Activated T-helper 1 cell treated with anti-CD3 and anti-CD28 coated beads, Interleukin-2, amount 50 U/mL, for 16 hours (primary cell): ENCODE measurements around the gene WASHC4.
"Not testable (repeated sequence)": the region's sequence is repeated elsewhere in the genome, so short reads cannot be mapped to it uniquely, and the experiment has no call there.

Experiments used
- DNase-seq, 2 donors: peaks; one replicate each; pipeline ENCODE4 v3.0.0-alpha.2; 2020; ENCODE audit warnings: low read depth in 1 of 2, low spot score in 1 of 2

Gene WASHC4

GRCh38 chr12:105090361-105090760, 17.2 kb upstream of the WASHC4 start:
- DNase-seq, result no peak

DNA sequence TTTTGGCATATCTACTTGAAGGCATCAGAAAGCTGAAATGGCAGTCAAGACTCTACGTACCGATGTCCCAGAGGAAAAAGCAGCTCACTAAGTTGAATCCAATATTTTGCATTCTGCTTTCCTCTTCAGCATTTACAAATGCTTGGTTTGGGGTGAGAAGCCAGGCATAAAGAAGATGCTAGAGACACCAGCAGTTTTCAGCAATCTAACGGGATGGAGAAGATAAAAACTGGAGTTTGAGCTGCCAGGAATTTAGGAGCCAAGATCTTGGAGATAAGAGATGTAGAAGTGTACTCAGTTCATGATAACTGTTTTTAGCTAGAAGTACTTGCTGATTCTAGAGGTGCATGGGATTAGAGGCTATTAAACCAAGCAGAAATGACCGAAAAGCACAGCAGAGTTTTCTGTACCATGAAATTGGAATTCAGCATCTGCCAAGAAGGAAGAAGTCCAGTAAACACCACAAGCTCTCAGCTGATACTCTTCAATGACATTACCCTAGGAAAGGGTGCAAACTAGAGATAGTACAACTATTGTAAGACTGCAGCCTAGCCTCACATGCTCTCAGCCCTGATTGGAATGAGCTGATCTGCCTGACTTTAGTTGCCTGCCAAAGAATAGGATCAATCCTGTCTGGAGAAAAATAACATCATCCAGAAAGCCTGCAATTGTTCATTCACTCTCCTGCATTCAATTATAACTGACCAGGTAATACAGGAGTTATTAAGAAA, 15.9 kb upstream of the WASHC4 start:
- DNase-seq, result no peak

- DNase-seq, result no peak
Measured at GRCh38 chr12:105092336-105092735, 15.2 kb upstream of the WASHC4 start.

- not testable (repeated sequence) for DNase-seq
Measured at GRCh38 chr12:105095338-105095737, 12.2 kb upstream of the WASHC4 start.

GRCh38 chr12:105099356-105099755, 8.2 kb upstream of the WASHC4 start:
- DNase-seq, result no peak

DNA sequence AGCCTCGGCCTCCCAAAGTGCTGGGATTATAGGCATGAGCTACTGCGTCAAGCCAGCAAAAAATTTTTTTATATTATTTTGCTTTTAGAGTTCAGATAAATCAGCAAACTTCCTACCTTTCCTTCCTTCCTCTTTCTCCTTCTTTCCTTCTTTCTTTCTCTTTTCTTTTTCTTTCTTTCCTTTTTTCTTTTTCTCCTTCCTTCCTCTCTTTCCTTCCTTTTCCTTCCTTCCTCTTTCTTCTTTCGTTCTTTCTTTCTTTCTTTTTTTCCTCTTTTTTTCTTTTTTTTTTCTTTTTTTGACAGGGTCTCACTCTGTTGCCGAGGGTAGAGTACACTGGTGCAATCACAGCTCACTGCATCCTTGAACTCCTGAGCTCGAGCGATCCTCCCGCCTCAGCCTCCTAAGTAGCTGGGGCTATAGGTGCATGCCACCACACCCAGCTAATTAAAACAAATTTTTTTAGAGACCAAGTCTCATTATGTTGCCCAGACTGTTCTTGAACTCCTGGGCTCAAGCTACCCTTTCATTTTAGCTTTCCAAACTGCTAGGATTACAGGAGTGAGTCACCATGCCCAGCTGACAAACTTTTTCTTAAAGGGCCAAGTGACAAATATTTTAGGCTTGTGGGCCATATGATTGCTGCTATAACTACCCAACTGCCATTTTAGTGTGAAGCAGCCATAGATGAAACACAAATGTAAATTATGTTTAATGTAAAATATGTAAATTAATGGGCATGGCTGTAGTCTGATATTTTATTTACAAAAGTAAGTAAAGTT, 7.1 kb upstream of the WASHC4 start:
- DNase-seq, result no peak

DNA sequence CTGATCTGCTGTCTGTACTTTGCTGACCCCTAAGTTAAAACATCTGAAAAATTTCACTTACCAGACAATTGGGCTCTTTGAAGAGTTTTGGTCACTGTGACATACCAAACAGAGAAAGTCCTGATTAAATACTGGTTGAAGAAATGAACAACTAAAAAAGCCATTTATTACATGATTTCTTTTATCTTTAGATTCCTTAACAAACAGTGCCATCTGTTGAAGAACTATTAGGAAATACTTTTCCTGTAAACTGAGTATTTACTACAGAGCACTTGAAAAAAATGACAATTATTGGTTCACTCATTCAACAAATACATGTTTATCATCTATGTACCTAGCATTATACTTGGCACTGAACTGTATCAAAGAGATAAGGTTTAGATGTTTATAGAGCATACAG, 6.5 kb upstream of the WASHC4 start:
- DNase-seq, result no peak

DNA sequence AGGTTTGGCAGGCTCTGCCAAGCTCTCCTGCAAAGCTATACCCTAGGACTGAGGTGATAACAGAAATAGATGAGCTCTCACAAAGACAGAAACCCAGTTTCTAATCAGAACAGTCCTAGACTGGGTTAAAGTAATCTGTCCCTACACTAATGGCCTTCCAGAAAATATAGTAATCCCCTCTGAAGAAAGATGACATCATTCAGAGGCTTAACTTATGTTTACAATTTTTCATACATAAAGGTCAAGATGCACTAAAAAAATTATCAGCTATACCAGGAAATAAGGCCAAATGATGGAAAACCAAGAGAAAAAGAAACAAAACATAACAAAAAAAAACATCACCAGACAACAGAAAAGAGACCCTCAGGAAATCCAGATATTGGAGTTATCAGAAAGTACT, 4.9 kb upstream of the WASHC4 start:
- no peak for DNase-seq

DNA sequence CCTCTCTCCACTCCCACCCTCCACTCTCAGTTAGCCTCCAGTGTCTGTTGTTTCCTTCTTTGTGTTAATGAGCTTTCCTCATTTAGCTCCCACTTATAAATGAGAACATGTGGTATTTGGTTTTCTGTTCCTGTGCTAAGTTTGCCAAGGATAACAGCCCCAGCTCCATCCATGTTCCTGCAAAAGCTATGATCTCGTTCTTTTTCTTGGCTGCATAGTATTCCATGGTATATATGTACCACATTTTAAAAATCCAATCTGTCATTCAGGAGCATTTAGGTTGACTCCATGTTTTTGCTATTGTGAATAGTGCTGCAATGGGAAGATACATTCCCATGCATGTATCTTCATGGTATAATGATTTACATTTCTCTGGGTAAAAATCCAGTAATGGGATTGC, 2.8 kb upstream of the WASHC4 start:
- DNase-seq, result no peak

DNA sequence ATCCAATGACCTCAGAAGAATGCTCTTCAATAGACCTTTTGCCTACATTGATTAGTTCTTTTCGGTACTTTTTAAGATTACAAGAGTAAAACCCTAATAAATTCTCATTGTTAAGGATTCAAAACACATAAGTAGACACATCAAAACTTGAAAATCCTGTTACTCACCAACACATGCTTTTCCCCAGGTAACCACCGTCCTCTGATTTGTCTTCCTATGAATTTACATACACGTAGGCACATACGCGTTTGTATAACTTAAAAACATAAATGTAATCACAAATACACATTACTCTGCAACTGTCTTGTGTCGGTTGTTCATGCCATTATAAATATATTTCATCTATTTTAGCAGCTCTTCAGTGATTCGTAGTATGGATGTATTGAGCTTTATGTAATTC, 910 bp upstream of the WASHC4 start:
- DNase-seq, result no peak

- DNase-seq, result no peak
Measured at GRCh38 chr12:105107171-105107493, 399 bp upstream of the WASHC4 start.

GRCh38 chr12:105109465-105110212, 2.1 kb downstream of the WASHC4 start:
- DNase-seq, result no peak

- no peak for DNase-seq
Measured at GRCh38 chr12:105110851-105111250, 3.3 kb downstream of the WASHC4 start.

DNA sequence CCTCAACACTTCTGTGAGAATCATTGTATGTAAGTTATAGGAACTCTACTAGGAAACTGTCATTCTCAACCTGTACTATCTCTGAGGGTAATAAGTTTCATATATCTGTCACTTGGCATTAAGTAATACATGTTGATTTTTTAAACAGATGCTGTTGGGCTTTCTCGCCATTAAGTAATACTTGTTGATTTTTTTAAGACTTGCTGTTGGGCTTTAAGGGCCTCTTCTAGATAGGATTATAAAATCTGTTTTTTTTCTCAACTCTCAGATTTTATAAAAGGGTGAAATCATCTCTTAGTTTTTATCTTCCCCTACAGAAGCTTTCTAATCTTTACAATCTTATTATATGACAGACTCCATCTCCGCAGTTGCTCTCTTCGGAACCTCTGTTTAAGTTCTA, 5.6 kb downstream of the WASHC4 start:
- no peak for DNase-seq

GRCh38 chr12:105116969-105117368, 9.4 kb downstream of the WASHC4 start:
- no peak for DNase-seq

DNA sequence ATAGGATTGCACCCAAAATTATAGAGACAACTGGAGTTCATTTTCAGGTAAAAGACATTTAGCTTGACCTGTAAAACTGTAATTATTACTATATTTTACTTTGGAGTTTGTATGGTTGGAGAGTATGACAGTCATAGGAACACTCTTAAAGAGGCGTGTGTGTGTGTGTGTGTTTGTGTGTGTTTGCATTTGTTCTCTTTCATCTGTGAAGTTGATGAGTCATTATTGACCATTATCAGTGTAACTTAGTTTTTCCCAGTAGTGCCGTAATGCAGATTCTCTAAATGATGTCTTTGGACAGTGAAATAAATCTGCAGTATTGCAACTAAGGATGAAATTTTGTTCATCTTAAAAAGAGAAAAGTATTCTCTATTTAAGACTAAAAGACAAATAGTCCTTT, 13.0 kb downstream of the WASHC4 start:
- no peak for DNase-seq

GRCh38 chr12:105138248-105138647, 30.7 kb downstream of the WASHC4 start:
- no peak for DNase-seq

- no peak for DNase-seq
Measured at GRCh38 chr12:105141320-105141922, 33.9 kb downstream of the WASHC4 start.

DNA sequence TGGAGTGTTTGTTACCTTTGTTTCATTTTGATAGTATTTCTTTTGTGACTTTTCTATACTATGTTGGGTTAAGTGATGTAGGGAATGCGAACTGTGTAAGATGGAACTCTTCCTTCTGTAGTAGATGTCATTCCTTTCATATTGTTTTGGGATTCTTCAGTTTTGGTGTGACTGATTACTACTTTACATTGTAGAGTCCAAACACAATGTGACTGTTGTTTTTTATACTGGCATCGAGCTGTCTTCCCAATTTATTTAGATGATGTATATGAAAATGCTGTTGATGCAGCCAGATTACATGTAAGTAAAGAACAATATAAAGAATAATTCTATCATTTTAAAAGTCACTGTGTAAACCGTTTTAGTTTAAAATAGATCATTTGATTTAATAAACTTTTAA, 34.7 kb downstream of the WASHC4 start:
- DNase-seq, result no peak

DNA sequence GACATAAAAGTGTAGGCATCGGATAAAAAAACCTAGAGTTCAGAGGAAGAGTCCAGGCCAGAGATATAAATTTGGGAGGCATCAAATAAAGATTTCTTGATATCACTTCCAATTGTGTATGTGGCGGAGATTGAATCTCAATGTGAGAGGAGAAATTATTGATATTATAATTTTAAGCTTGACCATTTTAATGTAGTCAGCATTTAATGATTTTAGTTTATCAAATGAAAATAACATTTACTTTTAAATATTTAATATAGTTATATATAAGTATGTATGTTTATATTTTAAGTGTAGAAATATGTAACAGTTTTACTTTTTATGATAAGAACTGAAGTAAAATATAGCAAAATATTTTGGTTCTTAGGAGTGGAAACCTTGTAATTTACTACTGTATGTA, 48.7 kb downstream of the WASHC4 start:
- DNase-seq, result no peak

DNA sequence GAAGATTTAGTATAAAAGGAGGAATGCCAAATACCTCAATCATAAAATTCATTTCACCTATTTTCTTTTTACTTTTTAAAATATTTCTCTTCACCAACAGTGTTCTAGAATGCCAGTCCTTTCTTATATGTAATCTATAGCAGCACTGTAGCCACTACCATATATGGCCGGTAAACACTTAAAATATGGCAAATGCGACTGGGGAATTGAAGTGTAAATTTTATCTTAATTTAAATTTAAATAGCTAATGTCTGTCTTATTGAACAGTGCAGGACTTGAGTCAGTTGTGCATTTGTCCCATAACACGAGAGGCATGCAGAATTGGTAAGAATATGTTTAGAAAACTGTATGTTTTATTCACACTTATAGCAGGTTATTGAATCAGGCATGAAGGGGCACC, 50.1 kb downstream of the WASHC4 start:
- no peak for DNase-seq

DNA sequence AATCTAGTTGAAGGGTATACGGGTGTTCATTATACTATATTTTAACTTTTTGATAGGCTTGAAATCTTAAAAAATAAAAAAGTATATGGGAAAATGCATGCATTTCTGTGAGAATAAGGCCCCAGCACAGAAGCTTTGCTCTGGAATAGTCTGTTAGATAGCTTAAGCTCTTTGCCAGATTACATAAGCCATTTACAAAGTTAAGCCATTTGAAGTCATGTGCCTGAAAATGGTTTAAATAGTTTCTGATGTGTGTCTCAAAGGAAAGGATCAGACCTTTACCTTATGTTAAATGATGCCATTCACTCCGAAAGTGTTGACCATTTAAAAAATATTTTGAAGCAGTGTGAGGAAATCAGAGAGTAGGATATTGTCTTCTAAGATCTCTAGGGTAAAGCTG, 51.3 kb downstream of the WASHC4 start:
- DNase-seq, result no peak
